Chondrocyte (in vitro differentiated cells): ENCODE measurements around the gene C3orf80. TPM values are rescaled to one million over a fixed set of nuclear protein-coding genes. Genes with fewer than 3 reads are reported as not detected.
"Not testable (repeated sequence)": the region's sequence is repeated elsewhere in the genome, so short reads cannot be mapped to it uniquely, and the experiment has no call there.

Experiments
- DNase-seq: peaks from one replicate; pipeline ENCODE4 v3.0.0; 2021; ENCODE audit warnings: mixed read lengths, low spot score
- H3K27ac Mint-ChIP-seq: one replicate; pipeline ENCODE4 v1.8.0; 2021; ENCODE audit warnings: mild to moderate bottlenecking, moderate library complexity, mixed read lengths; ENCODE audit not compliant: unreplicated experiment
- H3K27me3 Mint-ChIP-seq: 2 replicates; pipeline ENCODE4 v1.8.0; 2021; ENCODE audit warnings: low read depth, mixed read lengths
- H3K36me3 Mint-ChIP-seq: 2 replicates; pipeline ENCODE4 v1.8.0; 2021; ENCODE audit warnings: low read depth, mixed read lengths
- H3K4me1 Mint-ChIP-seq: 2 replicates; pipeline ENCODE4 v1.8.0; 2021; ENCODE audit warnings: low read depth, mild to moderate bottlenecking, mixed read lengths
- H3K4me3 Mint-ChIP-seq: one replicate; pipeline ENCODE4 v1.8.0; 2021; ENCODE audit warnings: mild to moderate bottlenecking, moderate library complexity, mixed read lengths; ENCODE audit not compliant: unreplicated experiment
- H3K9me3 Mint-ChIP-seq: 2 replicates; pipeline ENCODE4 v1.8.0; 2021; ENCODE audit warnings: low read depth, mixed read lengths
- CTCF ChIP-seq: fragments of 200-600 bp; sonication (generic); IDR thresholded peaks from 2 replicates; pipeline ENCODE4 v1.5.0; 2021; ENCODE audit warnings: antibody characterized with exemption, mild to moderate bottlenecking, moderate library complexity
- long read RNA-seq: library from polyadenylated mRNA; stranded (forward); transcript quantifications from one replicate; pipeline ENCODE4 v2.0.0, GENCODE V29; 2021
- total RNA-seq: library from RNA; stranded (reverse); gene quantifications from 3 replicates; pipeline ENCODE4 v1.2.1, GENCODE V29; 2021

Gene C3orf80
- total RNA-seq = 0.25 to 0.28 TPM in 2 of 3 replicates, not detected in the other
- long read RNA-seq = 0 reads

- peak; percentile 56 for TF ChIP-seq CTCF
- peaks cover 29% of the 10 kb centered on the region for H3K27me3 Mint-ChIP-seq
Measured at GRCh38 chr3:160225176-160226025, at the start of gene C3orf80. C3orf80 (plus strand) TSS chr3:160225422; CDS start chr3:160225636, 214 bp downstream.

GRCh38 chr3:160176923-160177322 is 48.3 kb upstream of the C3orf80 start:
- H3K9me3 Mint-ChIP-seq = no peaks in the 10 kb centered on the region
- H3K27ac Mint-ChIP-seq = no peak overlapping the region
- H3K4me1 Mint-ChIP-seq = no peaks in the 10 kb centered on the region
- no peaks in the 10 kb centered on the region for H3K27me3 Mint-ChIP-seq
- H3K4me3 Mint-ChIP-seq = no peak overlapping the region
- no peak for DNase-seq
- H3K36me3 Mint-ChIP-seq = no peaks in the 10 kb centered on the region
- TF ChIP-seq CTCF = no peak

More at GRCh38 chr3:160225176-160226025, at the start of gene C3orf80:
- DNase-seq = no peak
- Mint-ChIP-seq H3K27ac (no peak within 1 kb of the TSS), H3K4me3 (peak within 1 kb of the TSS; percentile 70), H3K36me3 (no peaks in the 10 kb centered on the region), H3K9me3 (no peaks in the 10 kb centered on the region), H3K4me1 (peaks cover 10% of the 10 kb centered on the region)

GRCh38 chr3:160178661-160179060 is 46.6 kb upstream of the C3orf80 start:
- not testable (repeated sequence) for H3K36me3 Mint-ChIP-seq, H3K27me3 Mint-ChIP-seq, H3K27ac Mint-ChIP-seq, H3K4me3 Mint-ChIP-seq, H3K4me1 Mint-ChIP-seq, H3K9me3 Mint-ChIP-seq, DNase-seq

GRCh38 chr3:160179403-160179802 is 45.8 kb upstream of the C3orf80 start:
- not testable (repeated sequence) for H3K27ac Mint-ChIP-seq, DNase-seq, H3K4me3 Mint-ChIP-seq, H3K36me3 Mint-ChIP-seq, H3K9me3 Mint-ChIP-seq, H3K27me3 Mint-ChIP-seq
- peaks cover 13% of the 10 kb centered on the region for H3K4me1 Mint-ChIP-seq

- no peak overlapping the region for H3K27ac Mint-ChIP-seq
- DNase-seq = no peak
- no peaks in the 10 kb centered on the region for H3K36me3 Mint-ChIP-seq
- H3K27me3 Mint-ChIP-seq = no peaks in the 10 kb centered on the region
- H3K9me3 Mint-ChIP-seq = no peaks in the 10 kb centered on the region
- no peak for TF ChIP-seq CTCF
- no peak overlapping the region for H3K4me3 Mint-ChIP-seq
- peaks cover 18% of the 10 kb centered on the region for H3K4me1 Mint-ChIP-seq
Measured at GRCh38 chr3:160179906-160180305, 45.3 kb upstream of the C3orf80 start.

GRCh38 chr3:160180581-160181216 is 44.5 kb upstream of the C3orf80 start:
- H3K4me1 Mint-ChIP-seq = peaks cover 22% of the 10 kb centered on the region
- no peak for DNase-seq

More at GRCh38 chr3:160180581-160181216, 44.5 kb upstream of the C3orf80 start:
- Mint-ChIP-seq H3K36me3 (no peaks in the 10 kb centered on the region), H3K27me3 (no peaks in the 10 kb centered on the region), H3K4me3 (no peak overlapping the region), H3K27ac (no peak overlapping the region), H3K9me3 (no peaks in the 10 kb centered on the region)
- no peak for TF ChIP-seq CTCF
